Activated B cell treated with CpG ODN at 0.5 μM for 24 hours (primary cell): Measurements from ENCODE around the gene STXBP6. TPM values are rescaled to one million over a fixed set of nuclear protein-coding genes. Genes with fewer than 3 reads are reported as not detected.

ENCODE experiments used
- ATAC-seq: fragments of 200-7000 bp; cut with Tn5 transposase; one replicate; pipeline ENCODE4 v1.10.0; 2021; ENCODE audit warnings: low read depth, mild to moderate bottlenecking, moderate library complexity
- CTCF ChIA-PET: fragments of 350-600 bp; sonication (Branson Sonifier 250); formaldehyde crosslinking; loops from one replicate; lab custom pipeline; 2021; ENCODE audit warnings: antibody characterized with exemption; lab: Charles Lee
- POLR2A ChIA-PET: fragments of 350-600 bp; sonication (Branson Sonifier 250); formaldehyde crosslinking; loops from one replicate; lab custom pipeline; 2021; ENCODE audit warnings: antibody characterized with exemption; lab: Charles Lee
- DNase-seq: peaks from one replicate; pipeline ENCODE4 v3.0.0; 2022
- H3K27ac Mint-ChIP-seq: one replicate; pipeline ENCODE4 v1.8.0; 2020; ENCODE audit warnings: mixed read lengths
- H3K27me3 Mint-ChIP-seq: one replicate; pipeline ENCODE4 v1.8.0; 2021; ENCODE audit warnings: mixed read lengths
- H3K36me3 Mint-ChIP-seq: one replicate; pipeline ENCODE4 v1.8.0; 2021; ENCODE audit warnings: low read depth, mixed read lengths
- H3K4me1 Mint-ChIP-seq: one replicate; pipeline ENCODE4 v1.8.0; 2021; ENCODE audit warnings: mixed read lengths
- H3K4me3 Mint-ChIP-seq: one replicate; pipeline ENCODE4 v1.8.0; 2020; ENCODE audit warnings: mild to moderate bottlenecking, mixed read lengths
- H3K9me3 Mint-ChIP-seq: one replicate; pipeline ENCODE4 v1.8.0; 2020; ENCODE audit warnings: mixed read lengths
- CTCF ChIP-seq: fragments of 200-600 bp; IDR thresholded peaks from one replicate; pipeline ENCODE4 v1.8.0; 2022; ENCODE audit warnings: antibody characterized with exemption, mild to moderate bottlenecking
- intact Hi-C: fragments of 100-400 bp; cut with micrococcal nuclease; formaldehyde crosslinking; loops from one replicate; pipeline ENCODE4 v1.15.1; 2024
- total RNA-seq: library from RNA; stranded (reverse); gene quantifications from 2 replicates; pipeline ENCODE4 v1.2.3, GENCODE V29; 2022

Gene STXBP6
- total RNA-seq, 1 donor from 2014 or later = 0.22 TPM

- DNase-seq (no peak), ATAC-seq (no peak)
- Mint-ChIP-seq H3K27me3 (no peaks in the 10 kb centered on the region), H3K4me3 (no peak overlapping the region), H3K9me3 (no peaks in the 10 kb centered on the region), H3K4me1 (peaks cover 4% of the 10 kb centered on the region), H3K36me3 (no peaks in the 10 kb centered on the region), H3K27ac (no peak overlapping the region)
- intact Hi-C loops = no loop called here
- ChIA-PET POLR2A (no interaction called here), CTCF (no interaction called here)
- no peak for TF ChIP-seq CTCF
Measured at GRCh38 chr14:24798911-24799462, 251.0 kb downstream of the STXBP6 start.

GRCh38 chr14:24795406-24795805 lies 254.5 kb downstream of the STXBP6 start:
- Mint-ChIP-seq H3K36me3 (no peaks in the 10 kb centered on the region), H3K27me3 (peaks cover 5% of the 10 kb centered on the region), H3K27ac (no peak overlapping the region), H3K9me3 (no peaks in the 10 kb centered on the region), H3K4me1 (peaks cover 4% of the 10 kb centered on the region), H3K4me3 (no peak overlapping the region)
- no peak for TF ChIP-seq CTCF
- ATAC-seq = no peak
- POLR2A ChIA-PET = no interaction called here
- DNase-seq = no peak
- CTCF ChIA-PET = no interaction called here
- intact Hi-C loops = no loop called here

- peaks cover 8% of the 10 kb centered on the region for H3K27me3 Mint-ChIP-seq
- DNase-seq (no peak), ATAC-seq (no peak)
- H3K9me3 Mint-ChIP-seq = no peaks in the 10 kb centered on the region
- peaks cover 4% of the 10 kb centered on the region for H3K4me1 Mint-ChIP-seq
- H3K27ac Mint-ChIP-seq = no peak overlapping the region
- ChIA-PET POLR2A (no interaction called here), CTCF (no interaction called here)
- H3K36me3 Mint-ChIP-seq = no peaks in the 10 kb centered on the region
- TF ChIP-seq CTCF = no peak
- intact Hi-C loops = no loop called here
- H3K4me3 Mint-ChIP-seq = no peak overlapping the region
Measured at GRCh38 chr14:24794644-24795305, 255.2 kb downstream of the STXBP6 start.

GRCh38 chr14:24790196-24790595 lies 259.8 kb downstream of the STXBP6 start:
- Mint-ChIP-seq H3K27me3 (peaks cover 16% of the 10 kb centered on the region), H3K4me3 (no peak overlapping the region), H3K36me3 (no peaks in the 10 kb centered on the region), H3K9me3 (no peaks in the 10 kb centered on the region), H3K27ac (no peak overlapping the region), H3K4me1 (no peaks in the 10 kb centered on the region)
- ATAC-seq (no peak), DNase-seq (no peak)
- intact Hi-C loops = no loop called here
- POLR2A ChIA-PET = no interaction called here
- TF ChIP-seq CTCF = no peak
- CTCF ChIA-PET = no interaction called here

GRCh38 chr14:24789378-24789884 lies 260.5 kb downstream of the STXBP6 start:
- no peak for DNase-seq
- peaks cover 18% of the 10 kb centered on the region for H3K27me3 Mint-ChIP-seq
- H3K4me1 Mint-ChIP-seq = no peaks in the 10 kb centered on the region
- no peak for ATAC-seq
- no peak overlapping the region for H3K4me3 Mint-ChIP-seq
- no peak for TF ChIP-seq CTCF
- intact Hi-C loops = no loop called here
- no peaks in the 10 kb centered on the region for H3K36me3 Mint-ChIP-seq
- ChIA-PET POLR2A (no interaction called here), CTCF (no interaction called here)
- H3K9me3 Mint-ChIP-seq = no peaks in the 10 kb centered on the region
- no peak overlapping the region for H3K27ac Mint-ChIP-seq
